Vagina (tissue), 2 donors: ENCODE data around the gene ARX. TPM values are rescaled to one million over a fixed set of nuclear protein-coding genes. Genes with fewer than 3 reads are reported as not detected.

Experiments
- DNase-seq, 2 donors: peaks; one replicate each; pipeline ENCODE4 v3.0.0-alpha.2; 2017; ENCODE audit errors: extremely low spot score in 2 of 2
- H3K27ac ChIP-seq: fragments of 200-600 bp; sonication (generic); one replicate; pipeline ENCODE4 v1.5.1; 2019
- H3K27me3 ChIP-seq: fragments of 200-600 bp; sonication (generic); one replicate; pipeline ENCODE4 v1.5.1; 2019
- H3K36me3 ChIP-seq, 2 donors: fragments of 200-600 bp; sonication (generic); one replicate each; pipeline ENCODE4 v1.5.1; 2017 to 2019
- H3K4me1 ChIP-seq: fragments of 200-600 bp; sonication (generic); one replicate; pipeline ENCODE4 v1.5.1; 2019
- H3K4me3 ChIP-seq, 2 donors: fragments of 200-600 bp; sonication (generic); 1 replicate in 1 of 2; 2 replicates in 1 of 2; pipeline ENCODE4 v1.5.1; 2016 to 2019
- H3K9me3 ChIP-seq: fragments of 200-600 bp; sonication (generic); one replicate; pipeline ENCODE4 v1.5.1; 2019
- CTCF ChIP-seq, 3 experiments: fragments of 450-650 bp in 2 of 3; fragments of 200-600 bp in 1 of 3; sonication (generic) in 1 of 3; IDR thresholded peaks; one replicate each; pipeline ENCODE4 v1.5.1; 2017 to 2019; ENCODE audit warnings: antibody characterized with exemption in 3 of 3, mild to moderate bottlenecking in 2 of 3, moderate library complexity in 2 of 3
- POLR2A ChIP-seq, 2 donors: fragments of 450-650 bp; IDR thresholded peaks; one replicate each; pipeline ENCODE4 v1.6.1; 2017; ENCODE audit warnings: antibody characterized with exemption in 2 of 2, mild to moderate bottlenecking in 2 of 2, moderate library complexity in 2 of 2
- POLR2AphosphoS5 ChIP-seq, 2 donors: sonication (generic); formaldehyde crosslinking; IDR thresholded peaks; one replicate each; pipeline ENCODE4 v1.9.0; 2017; ENCODE audit warnings: antibody characterized with exemption in 2 of 2, mild to moderate bottlenecking in 2 of 2, low read depth in 1 of 2; ENCODE audit not compliant: insufficient read depth in 1 of 2
- intact Hi-C: fragments of 100-400 bp; cut with DNase I; formaldehyde crosslinking; loops from one replicate; pipeline ENCODE4 v1.15.1; 2023
- total RNA-seq: library from RNA; depleted of rRNA; stranded (reverse); fragments of >200 nt; gene quantifications from one replicate; pipeline ENCODE4 v1.2.3, GENCODE V29; 2016

Gene ARX
- total RNA-seq, 1 donor from 2014 or later = not detected

GRCh38 chrX:25029288-25029825 is 13.6 kb upstream of the ARX start:
- DNase-seq = no peak
- H3K27me3 ChIP-seq = no peaks in the 10 kb centered on the region
- H3K27ac ChIP-seq = no peak overlapping the region
- H3K9me3 ChIP-seq = no peaks in the 10 kb centered on the region
- H3K36me3 ChIP-seq = no peaks in the 10 kb centered on the region
- intact Hi-C loops = no loop called here
- H3K4me3 ChIP-seq = no peak overlapping the region
- TF ChIP-seq POLR2AphosphoS5 (IDR thresholded peaks at IDR 0.05; ENCODE audit: insufficient read depth in 1 of 2, low read depth in 1 of 2) (no peak), POLR2A (IDR thresholded peaks at IDR 0.05) (no peak), CTCF (IDR thresholded peaks at IDR 0.05) (no peak)
- no peaks in the 10 kb centered on the region for H3K4me1 ChIP-seq

- Histone ChIP-seq H3K36me3 (no peaks in the 10 kb centered on the region), H3K27me3 (no peaks in the 10 kb centered on the region), H3K4me1 (no peaks in the 10 kb centered on the region), H3K27ac (no peak overlapping the region), H3K9me3 (no peaks in the 10 kb centered on the region), H3K4me3 (no peak overlapping the region)
- TF ChIP-seq POLR2A (IDR thresholded peaks at IDR 0.05) = no peak
- no peak for TF ChIP-seq CTCF (IDR thresholded peaks at IDR 0.05)
- TF ChIP-seq POLR2AphosphoS5 (IDR thresholded peaks at IDR 0.05; ENCODE audit: insufficient read depth in 1 of 2, low read depth in 1 of 2) = no peak
- no peak for DNase-seq
- intact Hi-C loops = no loop called here
Observed at GRCh38 chrX:25028726-25029125, 13.0 kb upstream of the ARX start.

- H3K27ac ChIP-seq = no peak overlapping the region
- intact Hi-C loops = no loop called here
- H3K9me3 ChIP-seq = no peaks in the 10 kb centered on the region
- H3K4me3 ChIP-seq = no peak overlapping the region
- DNase-seq = no peak
- peaks cover 9% of the 10 kb centered on the region for H3K27me3 ChIP-seq
- no peaks in the 10 kb centered on the region for H3K4me1 ChIP-seq
- H3K36me3 ChIP-seq = no peaks in the 10 kb centered on the region
- TF ChIP-seq POLR2A (IDR thresholded peaks at IDR 0.05) (no peak), CTCF (IDR thresholded peaks at IDR 0.05) (no peak), POLR2AphosphoS5 (IDR thresholded peaks at IDR 0.05; ENCODE audit: insufficient read depth in 1 of 2, low read depth in 1 of 2) (no peak)
Observed at GRCh38 chrX:25026576-25026975, 10.8 kb upstream of the ARX start.

GRCh38 chrX:25025615-25026014 is 9.8 kb upstream of the ARX start:
- TF ChIP-seq POLR2A (IDR thresholded peaks at IDR 0.05) (no peak), CTCF (IDR thresholded peaks at IDR 0.05) (no peak), POLR2AphosphoS5 (IDR thresholded peaks at IDR 0.05; ENCODE audit: insufficient read depth in 1 of 2, low read depth in 1 of 2) (no peak)
- Histone ChIP-seq H3K9me3 (no peaks in the 10 kb centered on the region), H3K36me3 (no peaks in the 10 kb centered on the region), H3K27me3 (peaks cover 16% of the 10 kb centered on the region), H3K4me1 (peaks cover 3% of the 10 kb centered on the region), H3K4me3 (no peak overlapping the region), H3K27ac (no peak overlapping the region)
- intact Hi-C loops = no loop called here
- no peak for DNase-seq

GRCh38 chrX:25023908-25024307 is 8.1 kb upstream of the ARX start:
- Histone ChIP-seq H3K27me3 (peaks cover 16% of the 10 kb centered on the region), H3K36me3 (no peaks in the 10 kb centered on the region), H3K9me3 (no peaks in the 10 kb centered on the region), H3K4me3 (no peak overlapping the region), H3K27ac (no peak overlapping the region), H3K4me1 (peaks cover 8% of the 10 kb centered on the region)
- intact Hi-C loops = no loop called here
- TF ChIP-seq CTCF (IDR thresholded peaks at IDR 0.05) = no peak
- TF ChIP-seq POLR2AphosphoS5 (IDR thresholded peaks at IDR 0.05; ENCODE audit: insufficient read depth in 1 of 2, low read depth in 1 of 2) = no peak
- DNase-seq = no peak
